ENCODE measurements around the gene ABCF2.

The ABCF2 gene

GRCh38 chr7:151168003-151168786 lies 58.8 kb downstream of the ABCF2 start:
- no peak for DNase-seq

- DNase-seq: no peak
Measured at GRCh38 chr7:151167197-151167961, 59.6 kb downstream of the ABCF2 start, which contains the start of gene GBX1. TSS of gene GBX1 (minus strand) at chr7:151167694. CDS start at chr7:151167548, 146 bp downstream.

- DNase-seq: no peak
Measured at GRCh38 chr7:151166629-151167196, 60.3 kb downstream of the ABCF2 start.

All from NCI-H526 treated with DMSO at 0.1 percent for 48 hours (cell line).